ENCODE measurements around the gene OR10R2.

The OR10R2 gene

DNA sequence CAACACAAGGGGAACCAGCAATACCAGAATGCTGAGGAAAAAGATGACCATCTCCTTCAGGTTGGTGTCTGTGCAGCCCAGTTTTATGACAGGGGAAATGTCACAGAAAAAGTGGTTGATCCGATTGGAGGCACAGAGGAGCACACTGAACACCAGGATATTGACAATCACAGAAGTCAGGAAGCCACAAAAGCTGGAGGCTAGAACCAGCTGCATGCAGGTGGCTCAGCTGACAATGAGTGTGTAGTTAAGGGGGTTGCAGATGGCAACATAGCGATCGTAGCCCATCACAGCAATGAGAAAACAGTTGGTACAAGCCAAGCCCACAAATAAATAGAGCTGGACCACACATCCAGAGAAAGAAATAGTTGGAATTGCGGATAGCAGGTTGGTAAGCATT, 26.6 kb upstream of the OR10R2 start:
- H3K4me1 ChIP-seq (ENCODE audit: insufficient read depth, poor library complexity, severe bottlenecking) = no peaks in the 10 kb centered on the region
- no peak overlapping the region for H3K27ac ChIP-seq (ENCODE audit: poor library complexity, severe bottlenecking)
- no peaks in the 10 kb centered on the region for H3K9me3 ChIP-seq (ENCODE audit: severe bottlenecking)
- DNase-seq (ENCODE audit: low spot score) = no peak
- H3K4me3 ChIP-seq (ENCODE audit: severe bottlenecking) = no peak overlapping the region
- H3K36me3 ChIP-seq (ENCODE audit: low read depth) = no peaks in the 10 kb centered on the region
- ATAC-seq (ENCODE audit: low read depth) = no peak
- TF ChIP-seq, protein P1, sequence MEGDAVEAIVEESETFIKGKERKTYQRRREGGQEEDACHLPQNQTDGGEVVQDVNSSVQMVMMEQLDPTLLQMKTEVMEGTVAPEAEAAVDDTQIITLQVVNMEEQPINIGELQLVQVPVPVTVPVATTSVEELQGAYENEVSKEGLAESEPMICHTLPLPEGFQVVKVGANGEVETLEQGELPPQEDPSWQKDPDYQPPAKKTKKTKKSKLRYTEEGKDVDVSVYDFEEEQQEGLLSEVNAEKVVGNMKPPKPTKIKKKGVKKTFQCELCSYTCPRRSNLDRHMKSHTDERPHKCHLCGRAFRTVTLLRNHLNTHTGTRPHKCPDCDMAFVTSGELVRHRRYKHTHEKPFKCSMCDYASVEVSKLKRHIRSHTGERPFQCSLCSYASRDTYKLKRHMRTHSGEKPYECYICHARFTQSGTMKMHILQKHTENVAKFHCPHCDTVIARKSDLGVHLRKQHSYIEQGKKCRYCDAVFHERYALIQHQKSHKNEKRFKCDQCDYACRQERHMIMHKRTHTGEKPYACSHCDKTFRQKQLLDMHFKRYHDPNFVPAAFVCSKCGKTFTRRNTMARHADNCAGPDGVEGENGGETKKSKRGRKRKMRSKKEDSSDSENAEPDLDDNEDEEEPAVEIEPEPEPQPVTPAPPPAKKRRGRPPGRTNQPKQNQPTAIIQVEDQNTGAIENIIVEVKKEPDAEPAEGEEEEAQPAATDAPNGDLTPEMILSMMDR (IDR thresholded peaks at IDR 0.05; ENCODE audit: poor library complexity, severe bottlenecking) = no peak
- H3K27me3 ChIP-seq (ENCODE audit: insufficient read depth, poor library complexity, severe bottlenecking) = no peaks in the 10 kb centered on the region

DNA sequence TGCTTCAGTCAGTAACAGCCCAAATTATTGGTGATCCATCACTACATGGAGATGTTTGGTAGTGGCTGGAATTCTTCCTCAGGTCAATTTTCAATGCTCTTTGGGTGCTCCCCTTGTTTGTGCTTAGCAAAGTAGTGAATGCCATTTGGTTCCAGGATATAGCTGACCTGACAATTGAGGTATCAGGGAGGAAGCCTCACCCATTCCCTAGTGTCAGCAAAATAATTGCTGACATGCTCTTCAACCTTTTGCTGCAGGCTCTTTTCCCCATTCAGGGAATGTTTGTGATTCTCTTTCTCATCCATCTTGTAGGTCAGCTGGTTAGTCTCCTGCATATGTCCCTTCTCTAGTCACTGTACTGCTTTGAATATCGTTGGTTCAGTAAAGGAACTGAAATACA, 17.5 kb upstream of the OR10R2 start:
- no peaks in the 10 kb centered on the region for H3K9me3 ChIP-seq (ENCODE audit: severe bottlenecking)
- ATAC-seq (ENCODE audit: low read depth) (no peak), DNase-seq (ENCODE audit: low spot score) (no peak)
- H3K4me3 ChIP-seq (ENCODE audit: severe bottlenecking) = no peak overlapping the region
- H3K4me1 ChIP-seq (ENCODE audit: insufficient read depth, poor library complexity, severe bottlenecking) = no peaks in the 10 kb centered on the region
- H3K27ac ChIP-seq (ENCODE audit: poor library complexity, severe bottlenecking) = no peak overlapping the region
- TF ChIP-seq, protein P1 (IDR thresholded peaks at IDR 0.05; ENCODE audit: poor library complexity, severe bottlenecking) = no peak
- H3K27me3 ChIP-seq (ENCODE audit: insufficient read depth, poor library complexity, severe bottlenecking) = no peaks in the 10 kb centered on the region
- no peaks in the 10 kb centered on the region for H3K36me3 ChIP-seq (ENCODE audit: low read depth)

DNA sequence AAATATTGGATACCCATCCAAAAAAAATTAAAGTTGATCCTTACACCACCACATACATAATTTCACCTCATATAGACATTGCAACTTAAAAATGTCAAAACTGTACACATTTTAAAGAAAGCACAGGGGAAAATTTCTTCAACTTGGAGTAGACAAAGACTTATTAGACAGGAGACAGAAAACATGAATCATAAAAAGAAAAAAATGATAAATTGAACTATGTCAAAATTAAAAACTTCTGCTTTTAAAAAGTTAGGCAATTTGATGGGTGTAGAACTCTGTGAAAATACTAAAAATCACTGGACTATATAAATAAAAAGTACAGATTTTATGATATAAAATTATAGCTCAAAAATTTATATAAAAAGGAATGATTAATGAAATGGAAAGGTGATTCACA, 14.8 kb upstream of the OR10R2 start:
- DNase-seq (ENCODE audit: low spot score) (no peak), ATAC-seq (ENCODE audit: low read depth) (no peak)
- no peak overlapping the region for H3K27ac ChIP-seq (ENCODE audit: poor library complexity, severe bottlenecking)
- TF ChIP-seq, protein P1 (IDR thresholded peaks at IDR 0.05; ENCODE audit: poor library complexity, severe bottlenecking) = no peak
- H3K36me3 ChIP-seq (ENCODE audit: low read depth) = no peaks in the 10 kb centered on the region
- H3K4me3 ChIP-seq (ENCODE audit: severe bottlenecking) = no peak overlapping the region
- H3K9me3 ChIP-seq (ENCODE audit: severe bottlenecking) = no peaks in the 10 kb centered on the region
- no peaks in the 10 kb centered on the region for H3K27me3 ChIP-seq (ENCODE audit: insufficient read depth, poor library complexity, severe bottlenecking)
- H3K4me1 ChIP-seq (ENCODE audit: insufficient read depth, poor library complexity, severe bottlenecking) = no peaks in the 10 kb centered on the region

DNA sequence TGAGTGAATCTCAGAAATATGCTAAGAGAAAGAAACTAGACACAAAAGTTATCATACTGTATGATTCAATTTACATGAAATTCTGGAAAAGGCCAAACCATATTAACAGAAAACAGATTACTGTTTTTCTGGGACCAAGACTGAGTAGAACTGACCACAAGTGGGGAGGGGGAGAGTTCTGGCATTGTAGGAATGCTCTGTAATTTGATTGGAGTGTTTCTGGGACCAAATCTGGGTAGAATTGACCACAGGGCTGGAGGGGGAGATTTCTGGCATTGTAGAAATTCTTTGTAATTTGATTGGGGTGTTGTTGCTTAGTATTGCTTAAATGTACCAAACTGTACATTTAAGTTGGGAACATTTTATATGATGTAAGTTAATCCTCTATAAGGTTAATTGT, 13.8 kb upstream of the OR10R2 start:
- H3K4me3 ChIP-seq (ENCODE audit: severe bottlenecking) = no peak overlapping the region
- no peak overlapping the region for H3K27ac ChIP-seq (ENCODE audit: poor library complexity, severe bottlenecking)
- H3K36me3 ChIP-seq (ENCODE audit: low read depth) = no peaks in the 10 kb centered on the region
- TF ChIP-seq, protein P1 (IDR thresholded peaks at IDR 0.05; ENCODE audit: poor library complexity, severe bottlenecking) = no peak
- ATAC-seq (ENCODE audit: low read depth) (no peak), DNase-seq (ENCODE audit: low spot score) (no peak)
- no peaks in the 10 kb centered on the region for H3K4me1 ChIP-seq (ENCODE audit: insufficient read depth, poor library complexity, severe bottlenecking)
- no peaks in the 10 kb centered on the region for H3K27me3 ChIP-seq (ENCODE audit: insufficient read depth, poor library complexity, severe bottlenecking)
- H3K9me3 ChIP-seq (ENCODE audit: severe bottlenecking) = no peaks in the 10 kb centered on the region

DNA sequence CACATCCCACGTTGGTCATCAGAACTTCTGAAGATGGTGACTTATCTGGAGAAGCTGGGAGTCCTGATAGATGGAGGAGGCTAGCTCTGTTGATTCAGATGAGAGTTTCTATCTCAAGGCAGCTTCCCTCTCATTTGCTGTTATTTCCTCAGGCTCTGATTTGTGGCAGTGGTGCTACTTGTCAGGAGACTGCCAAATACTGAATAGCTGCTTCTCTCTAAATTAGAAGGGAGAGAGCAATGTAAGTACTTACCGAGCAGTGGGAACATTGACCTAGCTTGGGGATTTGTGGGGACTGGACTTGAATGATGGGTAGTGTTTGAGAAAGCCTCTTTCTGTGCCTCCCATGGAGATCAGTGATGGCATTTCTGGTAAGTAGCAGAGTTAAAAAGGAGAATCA, 10.5 kb upstream of the OR10R2 start, which contains the start of gene OR10K1:
Gene OR10K1, plus strand, starts transcription at position 301 of the 400 bp plus-strand sequence. CDS start 3,728 bp downstream, outside the sequence.
- DNase-seq (ENCODE audit: low spot score) = no peak
- Histone ChIP-seq H3K9me3 (ENCODE audit: severe bottlenecking) (no peaks in the 10 kb centered on the region), H3K4me1 (ENCODE audit: insufficient read depth, poor library complexity, severe bottlenecking) (no peaks in the 10 kb centered on the region), H3K36me3 (ENCODE audit: low read depth) (no peaks in the 10 kb centered on the region), H3K27me3 (ENCODE audit: insufficient read depth, poor library complexity, severe bottlenecking) (no peaks in the 10 kb centered on the region), H3K4me3 (ENCODE audit: severe bottlenecking) (no peak within 1 kb of the TSS), H3K27ac (ENCODE audit: poor library complexity, severe bottlenecking) (no peak within 1 kb of the TSS)
- TF ChIP-seq, protein P1 (IDR thresholded peaks at IDR 0.05; ENCODE audit: poor library complexity, severe bottlenecking) = no peak
- ATAC-seq (ENCODE audit: low read depth) = no peak

Measured in RWPE2 (cell line).